ENCODE results near the gene LBHD1.
A peak's percentile ranks its signal among the peaks of the same experiment; 100 is the strongest.
"Not testable (repeated sequence)": the region's sequence is repeated elsewhere in the genome, so short reads cannot be mapped to it uniquely, and the experiment has no call there.

Gene LBHD1

GRCh38 chr11:62705413-62705812 is 33.3 kb upstream of the LBHD1 start:
- no peak overlapping the region for H3K14ac ChIP-seq (ENCODE audit: low read length)
- no peak overlapping the region for H2BK120ac ChIP-seq (ENCODE audit: low read depth, low read length)
- H2AK5ac ChIP-seq (ENCODE audit: low read depth, low read length) = peak overlapping the region; percentile 72
- no peak overlapping the region for H4K8ac ChIP-seq (ENCODE audit: low read depth, low read length)
- no peaks in the 10 kb centered on the region for H3K27me3 ChIP-seq (ENCODE audit: control insufficient read depth in 3 of 3, insufficient read depth in 3 of 3, low read depth in 1 of 3, low read length in 3 of 3)
- no CpG with 5 or more reads among the region's 7 CpGs for WGBS, 2 donors (ENCODE audit: extremely low coverage in 2 of 2, insufficient read length in 2 of 2, insufficient replicate concordance in 1 of 2)
- H3K9ac ChIP-seq (ENCODE audit: low read depth, low read length, poor library complexity) = peak overlapping the region; percentile 89
- H2BK15ac ChIP-seq (ENCODE audit: low read length) = peak overlapping the region; percentile 42
- no peak for DNase-seq (ENCODE audit: low spot score)
- no peak overlapping the region for H3K23ac ChIP-seq (ENCODE audit: low read depth, low read length, poor library complexity)
- no peak overlapping the region for H3K18ac ChIP-seq (ENCODE audit: low read length)
- peak overlapping the region; percentile 76 for H2BK5ac ChIP-seq (ENCODE audit: low read length)
- peak overlapping the region; percentile 67 for H3K4me2 ChIP-seq (ENCODE audit: insufficient read depth, low read length, poor library complexity, severe bottlenecking)
- H3K4me3 ChIP-seq (ENCODE audit: low read length in 2 of 2) = peak overlapping the region; percentile 70 to 91
- H4K91ac ChIP-seq (ENCODE audit: low read depth, low read length, poor library complexity) = peak overlapping the region; percentile 33
- peak overlapping the region; percentile 70 for H3K27ac ChIP-seq (replicated peaks; ENCODE audit: low read length)
- H3K4ac ChIP-seq (ENCODE audit: low read length) = no peak overlapping the region
- no peaks in the 10 kb centered on the region for H3K9me3 ChIP-seq (replicated peaks in 1 of 2; ENCODE audit: control insufficient read depth in 2 of 2, insufficient read depth in 1 of 2, low read depth in 1 of 2, low read length in 2 of 2)
- no peaks in the 10 kb centered on the region for H3K79me1 ChIP-seq (ENCODE audit: low read depth, low read length)
- H2BK12ac ChIP-seq (ENCODE audit: low read length) = no peak overlapping the region
- H3K36me3 ChIP-seq (replicated peaks in 1 of 2; ENCODE audit: control insufficient read depth in 2 of 2, insufficient read depth in 2 of 2, low read length in 2 of 2) = peaks cover 9 to 59% of the 10 kb centered on the region in 2 donors
- peaks cover 23 to 31% of the 10 kb centered on the region in 2 donors for H3K4me1 ChIP-seq (ENCODE audit: control insufficient read depth in 2 of 2, insufficient read depth in 1 of 2, low read depth in 1 of 2, low read length in 2 of 2)
- H2AFZ ChIP-seq (ENCODE audit: low read length) = peak overlapping the region; percentile 88

- H4K91ac ChIP-seq (ENCODE audit: low read depth, low read length, poor library complexity); H3K23ac ChIP-seq (ENCODE audit: low read depth, low read length, poor library complexity); H3K27ac ChIP-seq (replicated peaks; ENCODE audit: low read length); H3K4me2 ChIP-seq (ENCODE audit: insufficient read depth, low read length, poor library complexity, severe bottlenecking); H3K9ac ChIP-seq (ENCODE audit: low read depth, low read length, poor library complexity); H4K8ac ChIP-seq (ENCODE audit: low read depth, low read length); H2BK120ac ChIP-seq (ENCODE audit: low read depth, low read length); H2BK5ac ChIP-seq (ENCODE audit: low read length); H3K14ac ChIP-seq (ENCODE audit: low read length); H3K79me1 ChIP-seq (ENCODE audit: low read depth, low read length); H3K4ac ChIP-seq (ENCODE audit: low read length); H3K9me3 ChIP-seq (replicated peaks in 1 of 2; ENCODE audit: control insufficient read depth in 2 of 2, insufficient read depth in 1 of 2, low read depth in 1 of 2, low read length in 2 of 2); H3K18ac ChIP-seq (ENCODE audit: low read length); H2AFZ ChIP-seq (ENCODE audit: low read length); H2AK5ac ChIP-seq (ENCODE audit: low read depth, low read length); H3K4me3 ChIP-seq (ENCODE audit: low read length in 2 of 2); H3K27me3 ChIP-seq (ENCODE audit: control insufficient read depth in 3 of 3, insufficient read depth in 3 of 3, low read depth in 1 of 3, low read length in 3 of 3); H2BK15ac ChIP-seq (ENCODE audit: low read length); DNase-seq (ENCODE audit: low spot score); H2BK12ac ChIP-seq (ENCODE audit: low read length): not testable (repeated sequence)
- H3K36me3 ChIP-seq (replicated peaks in 1 of 2; ENCODE audit: control insufficient read depth in 2 of 2, insufficient read depth in 2 of 2, low read length in 2 of 2) = peaks cover 8 to 62% of the 10 kb centered on the region in 2 donors
- no CpG with 5 or more reads among the region's 4 CpGs for WGBS, 2 donors (ENCODE audit: extremely low coverage in 2 of 2, insufficient read length in 2 of 2, insufficient replicate concordance in 1 of 2)
- H3K4me1 ChIP-seq (ENCODE audit: control insufficient read depth in 2 of 2, insufficient read depth in 1 of 2, low read depth in 1 of 2, low read length in 2 of 2) = peaks cover 22 to 23% of the 10 kb centered on the region in 2 donors
These were observed 31.9 kb upstream of the LBHD1 start for GRCh38 chr11:62703921-62704320.

GRCh38 chr11:62702246-62702645 is 30.2 kb upstream of the LBHD1 start:
- Histone ChIP-seq H3K9ac (ENCODE audit: low read depth, low read length, poor library complexity) (no peak overlapping the region), H2BK12ac (ENCODE audit: low read length) (no peak overlapping the region), H2AK5ac (ENCODE audit: low read depth, low read length) (no peak overlapping the region), H3K23ac (ENCODE audit: low read depth, low read length, poor library complexity) (no peak overlapping the region), H3K36me3 (replicated peaks in 1 of 2; ENCODE audit: control insufficient read depth in 2 of 2, insufficient read depth in 2 of 2, low read length in 2 of 2) (peaks cover 7 to 58% of the 10 kb centered on the region in 2 donors), H4K91ac (ENCODE audit: low read depth, low read length, poor library complexity) (no peak overlapping the region), H3K4me3 (ENCODE audit: low read length in 2 of 2) (no peak overlapping the region), H2BK5ac (ENCODE audit: low read length) (no peak overlapping the region), H3K4ac (ENCODE audit: low read length) (no peak overlapping the region), H2AFZ (ENCODE audit: low read length) (no peak overlapping the region), H3K27ac (replicated peaks; ENCODE audit: low read length) (no peak overlapping the region), H2BK15ac (ENCODE audit: low read length) (no peak overlapping the region), H2BK120ac (ENCODE audit: low read depth, low read length) (no peak overlapping the region), H3K27me3 (ENCODE audit: control insufficient read depth in 3 of 3, insufficient read depth in 3 of 3, low read depth in 1 of 3, low read length in 3 of 3) (no peaks in the 10 kb centered on the region), H3K4me1 (ENCODE audit: control insufficient read depth in 2 of 2, insufficient read depth in 1 of 2, low read depth in 1 of 2, low read length in 2 of 2) (peaks cover 13 to 16% of the 10 kb centered on the region in 2 donors), H3K18ac (ENCODE audit: low read length) (no peak overlapping the region), H3K9me3 (replicated peaks in 1 of 2; ENCODE audit: control insufficient read depth in 2 of 2, insufficient read depth in 1 of 2, low read depth in 1 of 2, low read length in 2 of 2) (no peaks in the 10 kb centered on the region), H3K4me2 (ENCODE audit: insufficient read depth, low read length, poor library complexity, severe bottlenecking) (no peak overlapping the region), H3K79me1 (ENCODE audit: low read depth, low read length) (no peaks in the 10 kb centered on the region), H4K8ac (ENCODE audit: low read depth, low read length) (no peak overlapping the region), H3K14ac (ENCODE audit: low read length) (no peak overlapping the region)
- DNase-seq (ENCODE audit: low spot score) = no peak
- no CpG with 5 or more reads among the region's 11 CpGs for WGBS, 2 donors (ENCODE audit: extremely low coverage in 2 of 2, insufficient read length in 2 of 2, insufficient replicate concordance in 1 of 2)

- no peak overlapping the region for H2AFZ ChIP-seq (ENCODE audit: low read length)
- no peaks in the 10 kb centered on the region for H3K27me3 ChIP-seq (ENCODE audit: control insufficient read depth in 3 of 3, insufficient read depth in 3 of 3, low read depth in 1 of 3, low read length in 3 of 3)
- no peak overlapping the region for H2BK12ac ChIP-seq (ENCODE audit: low read length)
- H4K91ac ChIP-seq (ENCODE audit: low read depth, low read length, poor library complexity) = no peak overlapping the region
- peaks cover 31 to 70% of the 10 kb centered on the region in 2 donors for H3K36me3 ChIP-seq (replicated peaks in 1 of 2; ENCODE audit: control insufficient read depth in 2 of 2, insufficient read depth in 2 of 2, low read length in 2 of 2)
- no peak overlapping the region for H2BK15ac ChIP-seq (ENCODE audit: low read length)
- H3K4me1 ChIP-seq (ENCODE audit: control insufficient read depth in 2 of 2, insufficient read depth in 1 of 2, low read depth in 1 of 2, low read length in 2 of 2) = no peaks in the 10 kb centered on the region
- no peaks in the 10 kb centered on the region for H3K9me3 ChIP-seq (replicated peaks in 1 of 2; ENCODE audit: control insufficient read depth in 2 of 2, insufficient read depth in 1 of 2, low read depth in 1 of 2, low read length in 2 of 2)
- H2AK5ac ChIP-seq (ENCODE audit: low read depth, low read length) = no peak overlapping the region
- H3K23ac ChIP-seq (ENCODE audit: low read depth, low read length, poor library complexity) = no peak overlapping the region
- H3K9ac ChIP-seq (ENCODE audit: low read depth, low read length, poor library complexity) = no peak overlapping the region
- H3K4me3 ChIP-seq (ENCODE audit: low read length in 2 of 2) = no peak overlapping the region
- H3K79me1 ChIP-seq (ENCODE audit: low read depth, low read length) = no peaks in the 10 kb centered on the region
- no peak overlapping the region for H3K4me2 ChIP-seq (ENCODE audit: insufficient read depth, low read length, poor library complexity, severe bottlenecking)
- no CpG with 5 or more reads among the region's 14 CpGs for WGBS, 2 donors (ENCODE audit: extremely low coverage in 2 of 2, insufficient read length in 2 of 2, insufficient replicate concordance in 1 of 2)
- no peak overlapping the region for H3K4ac ChIP-seq (ENCODE audit: low read length)
- H4K8ac ChIP-seq (ENCODE audit: low read depth, low read length) = no peak overlapping the region
- no peak overlapping the region for H2BK5ac ChIP-seq (ENCODE audit: low read length)
- DNase-seq (ENCODE audit: low spot score) = peak; percentile 77
- H3K18ac ChIP-seq (ENCODE audit: low read length) = no peak overlapping the region
- no peak overlapping the region for H2BK120ac ChIP-seq (ENCODE audit: low read depth, low read length)
- no peak overlapping the region for H3K14ac ChIP-seq (ENCODE audit: low read length)
- no peak overlapping the region for H3K27ac ChIP-seq (replicated peaks; ENCODE audit: low read length)
These were observed 22.5 kb upstream of the LBHD1 start for GRCh38 chr11:62694455-62695167.
